GM19395 (cell line): ENCODE measurements around the gene KDM4E.
"Not testable (repeated sequence)": the region's sequence is repeated elsewhere in the genome, so short reads cannot be mapped to it uniquely, and the experiment has no call there.

Experiments used
- ATAC-seq: cut with Tn5 transposase; IDR thresholded peaks from one replicate; pipeline ENCODE4 v1.9.1; 2021; ENCODE audit warnings: mild to moderate bottlenecking, moderate library complexity; ENCODE audit not compliant: unreplicated experiment

The KDM4E gene

DNA sequence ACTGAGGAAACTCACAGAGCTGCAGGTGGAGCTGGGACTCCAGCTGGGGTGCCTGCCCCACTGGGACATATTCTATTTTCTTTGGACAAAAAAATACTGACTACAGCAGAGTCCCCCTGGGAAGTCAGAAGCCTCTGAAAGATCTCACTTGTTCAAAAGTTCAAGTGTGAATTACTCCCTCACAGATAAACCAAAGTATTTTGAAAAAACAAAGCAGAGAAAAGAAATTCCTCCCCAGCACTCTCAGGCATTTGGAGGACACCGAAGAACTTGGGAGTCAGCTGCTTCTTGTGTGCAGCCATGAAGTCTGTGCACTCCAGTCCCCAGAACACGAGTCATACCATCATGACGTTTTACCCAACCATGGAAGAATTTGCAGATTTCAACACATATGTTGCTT is 24.1 kb downstream of the KDM4E start, which contains the start of gene KDM4F:
Gene KDM4F (plus strand): TSS at position 301 of the 400 bp plus-strand sequence.
- not testable (repeated sequence) for ATAC-seq

GRCh38 chr11:95050595-95051202 is 25.6 kb downstream of the KDM4E start:
- ATAC-seq, result no peak

- ATAC-seq, result no peak
Observed at GRCh38 chr11:95054356-95054755, 29.3 kb downstream of the KDM4E start.

DNA sequence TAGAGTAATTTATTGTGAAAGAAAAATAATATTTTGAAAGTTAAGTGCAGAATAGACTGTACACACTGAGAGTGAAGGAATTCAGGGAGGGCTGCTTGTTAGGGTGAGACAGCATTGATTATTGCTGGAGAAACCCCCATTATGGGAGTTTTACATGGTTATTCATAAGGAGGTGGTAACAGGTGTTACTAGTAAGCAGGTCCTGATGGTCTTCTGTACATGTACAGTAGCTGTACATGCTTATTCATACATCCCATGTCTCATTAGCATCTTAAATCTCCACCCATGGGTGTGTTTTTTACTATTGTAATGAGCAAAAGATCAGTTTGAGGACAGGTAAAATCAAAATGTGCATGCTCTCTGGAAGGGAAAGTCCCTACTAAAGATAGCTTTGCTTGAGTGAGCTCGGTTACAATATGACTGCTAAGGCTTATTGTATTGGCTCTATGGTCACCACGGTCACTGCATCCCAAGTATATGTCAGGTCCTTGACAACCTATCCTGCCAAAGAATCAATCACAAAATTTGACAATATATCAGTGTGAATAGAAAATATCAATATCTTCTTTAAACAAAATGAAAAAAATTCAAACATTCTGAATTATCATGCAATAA is 30.3 kb downstream of the KDM4E start:
- ATAC-seq, result peak; percentile 97

DNA sequence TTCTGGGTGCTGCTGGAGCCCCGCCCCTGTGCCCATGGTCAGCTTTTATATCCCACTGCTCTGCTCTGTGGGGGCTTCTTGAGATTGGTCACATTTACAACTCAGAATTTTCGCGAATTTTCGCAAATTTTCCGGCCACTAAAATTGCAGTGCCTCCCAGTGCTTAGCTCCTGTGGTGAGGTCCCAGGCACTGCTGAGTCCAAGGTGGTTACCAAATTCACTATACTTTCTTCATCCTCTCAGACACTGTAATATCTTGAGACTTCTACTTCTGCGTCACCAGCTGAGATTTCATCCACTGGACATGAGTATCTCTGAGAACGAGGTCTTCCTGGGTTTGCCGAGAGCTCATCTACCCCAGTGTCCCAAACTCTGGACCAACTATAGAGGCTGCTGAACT is 32.9 kb downstream of the KDM4E start:
- ATAC-seq, result no peak

DNA sequence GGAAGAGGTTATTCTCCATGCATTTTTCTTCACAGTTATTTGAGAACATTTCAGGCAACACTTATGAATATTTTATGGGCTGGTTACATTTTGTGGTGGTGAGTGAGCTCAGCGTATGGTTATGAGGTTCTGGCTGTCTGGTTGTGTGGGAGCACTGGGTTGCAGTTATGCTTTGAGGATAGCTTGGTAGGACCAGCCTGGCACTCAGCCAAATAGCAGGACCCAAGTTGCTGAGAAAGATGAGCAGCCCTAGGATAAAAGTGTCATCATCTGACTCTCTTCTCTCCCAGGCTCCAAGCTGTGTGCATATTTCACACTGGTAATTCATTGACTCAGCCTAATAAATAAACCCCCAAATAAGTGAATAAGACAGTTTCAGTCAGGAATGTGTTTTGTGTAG is 33.6 kb downstream of the KDM4E start:
- ATAC-seq, result no peak

GRCh38 chr11:95059046-95059445 is 34.0 kb downstream of the KDM4E start:
- no peak for ATAC-seq

GRCh38 chr11:95065336-95065735 is 40.3 kb downstream of the KDM4E start:
- no peak for ATAC-seq

GRCh38 chr11:95066716-95067038 is 41.6 kb downstream of the KDM4E start, which contains the start of gene SRSF8:
Gene SRSF8 (plus strand): TSS chr11:95066919. CDS start chr11:95067227, 308 bp downstream.
- ATAC-seq, result peak; percentile 55

DNA sequence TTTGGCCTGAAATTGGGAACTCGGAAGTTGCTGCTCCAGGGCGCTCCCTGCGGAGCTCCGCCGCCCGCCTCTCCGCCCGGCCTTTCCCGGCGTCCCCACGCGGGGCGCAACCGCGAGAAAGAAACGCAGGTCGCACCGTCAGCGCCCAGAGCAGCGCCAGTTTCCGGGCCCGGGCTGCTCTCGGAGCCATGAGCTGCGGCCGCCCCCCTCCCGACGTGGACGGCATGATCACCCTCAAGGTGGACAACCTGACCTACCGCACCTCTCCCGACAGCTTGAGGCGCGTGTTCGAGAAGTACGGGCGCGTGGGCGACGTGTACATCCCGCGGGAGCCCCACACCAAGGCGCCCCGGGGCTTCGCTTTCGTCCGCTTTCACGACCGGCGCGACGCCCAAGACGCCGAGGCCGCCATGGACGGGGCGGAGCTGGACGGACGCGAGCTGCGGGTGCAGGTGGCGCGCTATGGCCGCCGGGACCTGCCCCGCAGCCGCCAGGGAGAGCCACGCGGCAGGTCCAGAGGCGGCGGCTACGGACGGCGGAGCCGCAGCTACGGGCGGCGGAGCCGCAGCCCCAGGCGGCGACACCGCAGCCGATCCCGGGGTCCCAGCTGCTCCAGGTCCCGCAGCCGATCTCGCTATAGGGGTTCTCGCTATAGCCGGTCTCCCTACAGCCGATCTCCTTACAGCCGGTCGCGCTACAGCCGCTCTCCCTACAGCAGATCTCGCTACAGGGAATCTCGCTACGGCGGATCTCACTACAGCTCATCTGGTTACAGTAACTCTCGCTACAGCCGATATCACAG is 42.2 kb downstream of the KDM4E start:
- peak; percentile 67 for ATAC-seq

GRCh38 chr11:95067841-95068219 is 42.8 kb downstream of the KDM4E start:
- ATAC-seq, result peak; percentile 5

DNA sequence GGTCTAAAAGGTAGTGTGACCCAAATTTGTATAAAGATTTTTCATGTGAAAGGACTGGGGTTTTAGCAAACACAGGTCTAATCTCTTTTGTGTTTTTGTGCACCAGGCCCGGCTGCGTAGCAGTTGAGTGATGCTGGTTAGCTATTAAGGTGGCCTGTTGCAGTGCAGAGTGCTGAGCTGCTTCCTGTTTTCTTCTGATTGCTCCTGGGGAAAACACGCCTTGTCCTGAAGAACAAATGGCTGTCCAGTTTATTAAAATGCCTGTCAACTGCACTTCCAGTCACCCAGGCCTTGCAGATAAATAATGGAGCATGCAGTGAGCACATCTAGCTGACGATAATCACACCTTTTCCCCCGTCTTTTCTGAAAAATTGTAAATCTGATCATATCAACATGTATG is 43.5 kb downstream of the KDM4E start:
- peak; percentile 68 for ATAC-seq

- no peak for ATAC-seq
Observed at GRCh38 chr11:95070471-95070870, 45.4 kb downstream of the KDM4E start.

DNA sequence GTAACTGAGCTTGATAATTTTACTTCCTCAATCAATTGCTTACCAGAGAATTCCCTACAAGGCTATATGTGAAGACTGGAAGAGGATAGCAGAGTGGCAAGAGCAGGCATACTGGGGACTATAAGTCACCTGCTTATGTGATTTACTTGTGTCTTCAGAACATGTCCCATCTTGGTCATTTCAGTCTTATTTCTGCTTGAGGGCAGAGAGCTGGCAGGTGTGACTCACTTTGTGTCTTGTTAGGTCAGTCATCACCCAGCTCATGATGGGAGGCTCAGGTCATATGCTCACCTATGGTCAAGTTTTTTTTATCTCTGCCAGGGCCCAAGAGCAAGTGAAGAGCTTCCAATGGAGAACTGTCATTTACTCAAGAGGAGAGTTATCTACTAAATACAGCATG is 47.9 kb downstream of the KDM4E start:
- no peak for ATAC-seq

GRCh38 chr11:95074792-95075563 is 49.9 kb downstream of the KDM4E start:
- no peak for ATAC-seq

DNA sequence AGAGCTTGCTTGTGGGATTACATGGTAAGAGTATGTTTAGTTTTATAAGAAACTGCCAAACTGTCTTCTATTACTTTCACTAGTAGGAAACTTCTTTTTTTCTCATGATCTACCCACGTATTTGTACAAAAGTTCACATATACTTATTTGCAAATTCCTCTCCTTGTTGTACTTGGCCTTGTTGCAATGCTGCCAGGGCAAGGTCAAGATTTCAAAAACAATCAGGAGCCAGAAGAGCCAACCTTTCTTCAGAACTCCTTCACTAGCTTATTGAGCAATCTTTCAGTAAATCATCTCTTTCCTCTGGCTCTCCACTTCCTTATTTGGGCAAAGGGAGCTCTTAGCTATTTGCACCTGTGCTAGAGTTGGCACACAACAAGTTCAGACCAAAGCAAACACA is 51.4 kb downstream of the KDM4E start:
- ATAC-seq, result peak; percentile 78

GRCh38 chr11:95076981-95077380 is 51.9 kb downstream of the KDM4E start:
- ATAC-seq, result peak; percentile 6
